ENCODE measurements around the gene ADAMTSL2.
"Not testable (repeated sequence)": the region's sequence is repeated elsewhere in the genome, so short reads cannot be mapped to it uniquely, and the experiment has no call there.

ADAMTSL2 gene

GRCh38 chr9:133558191-133559126 lies 24.0 kb downstream of the ADAMTSL2 start:
- DNase-seq (ENCODE audit: low spot score), result peak; percentile 77

GRCh38 chr9:133560311-133560710 lies 25.8 kb downstream of the ADAMTSL2 start:
- no peak for DNase-seq (ENCODE audit: low spot score)

DNA sequence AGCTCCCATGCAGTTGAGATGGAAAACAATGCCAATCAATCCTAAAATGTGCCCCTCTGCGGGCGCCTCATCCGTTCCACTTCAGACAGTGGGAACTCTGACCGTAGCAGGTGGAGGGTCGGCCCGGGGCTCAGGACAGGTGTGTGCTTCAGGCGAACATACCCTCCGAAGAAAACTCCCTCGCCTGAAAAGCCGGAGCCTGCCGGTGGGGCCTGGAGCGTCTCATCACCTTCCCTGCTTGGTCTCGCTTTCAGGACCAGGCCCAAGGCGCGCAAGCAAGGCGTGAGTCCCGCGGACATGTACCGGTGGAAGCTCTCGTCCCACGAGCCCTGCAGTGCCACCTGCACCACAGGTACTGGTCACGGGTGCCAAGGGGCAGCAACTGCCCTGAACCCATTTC lies 26.4 kb downstream of the ADAMTSL2 start:
- DNase-seq (ENCODE audit: low spot score), result no peak

GRCh38 chr9:133561976-133562554 lies 27.6 kb downstream of the ADAMTSL2 start:
- DNase-seq (ENCODE audit: low spot score), result no peak

DNA sequence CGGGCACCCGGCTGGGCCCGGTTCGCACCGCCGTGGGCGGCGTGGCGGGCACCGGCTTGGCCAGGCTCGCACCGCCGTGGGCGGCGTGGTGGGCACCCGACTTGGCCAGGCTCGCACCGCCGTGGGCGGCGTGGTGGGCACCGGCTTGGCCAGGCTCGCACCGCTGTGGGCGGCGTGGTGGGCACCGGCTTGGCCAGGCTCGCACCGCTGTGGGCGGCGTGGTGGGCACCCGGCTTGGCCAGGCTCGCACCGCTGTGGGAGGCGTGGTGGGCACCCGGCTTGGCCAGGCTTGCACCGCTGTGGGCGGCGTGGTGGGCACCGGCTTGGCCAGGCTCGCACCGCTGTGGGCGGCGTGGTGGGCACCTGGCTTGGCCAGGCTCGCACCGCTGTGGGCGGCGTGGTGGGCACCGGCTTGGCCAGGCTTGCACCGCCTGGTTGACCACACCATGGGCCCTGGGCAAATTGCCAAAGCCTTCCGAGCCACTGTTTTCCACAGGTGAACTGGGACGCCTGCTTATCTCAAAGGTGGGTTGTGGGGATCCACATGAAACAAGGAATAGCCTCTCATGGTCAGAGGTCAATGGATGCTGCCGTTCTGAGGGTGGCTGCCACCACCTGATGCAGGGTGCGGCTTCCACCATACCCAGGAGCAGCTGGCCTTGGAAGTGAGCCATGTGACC lies 28.2 kb downstream of the ADAMTSL2 start:
- no peak for DNase-seq (ENCODE audit: low spot score)

- peak; percentile 44 for DNase-seq (ENCODE audit: low spot score)
Observed at GRCh38 chr9:133563291-133563796, 28.8 kb downstream of the ADAMTSL2 start.

- not testable (repeated sequence) for DNase-seq (ENCODE audit: low spot score)
Observed at GRCh38 chr9:133563814-133564213, 29.3 kb downstream of the ADAMTSL2 start.

GRCh38 chr9:133564451-133565116 lies 30.1 kb downstream of the ADAMTSL2 start:
- no peak for DNase-seq (ENCODE audit: low spot score)

DNA sequence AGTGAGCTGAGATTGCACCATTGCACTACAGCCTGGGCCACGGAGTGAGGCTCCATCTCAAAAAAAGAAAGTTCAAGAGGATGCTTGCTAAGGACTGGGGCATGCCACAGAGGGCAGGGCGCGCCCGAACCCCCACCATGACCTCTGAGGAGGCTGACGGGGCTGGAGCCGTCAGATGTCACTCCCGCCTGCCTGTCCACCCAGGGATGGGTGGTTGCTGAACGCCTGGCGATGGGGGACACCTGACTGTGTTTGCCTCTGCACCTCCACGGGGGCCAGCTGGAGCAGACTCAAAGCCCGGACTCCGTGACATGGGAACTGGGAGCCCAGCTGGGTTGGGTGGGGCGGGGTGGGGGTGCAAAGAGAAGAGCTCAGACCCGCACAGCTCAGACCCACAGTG lies 31.9 kb downstream of the ADAMTSL2 start:
- no peak for DNase-seq (ENCODE audit: low spot score)

GRCh38 chr9:133566817-133567216 lies 32.3 kb downstream of the ADAMTSL2 start:
- no peak for DNase-seq (ENCODE audit: low spot score)

DNA sequence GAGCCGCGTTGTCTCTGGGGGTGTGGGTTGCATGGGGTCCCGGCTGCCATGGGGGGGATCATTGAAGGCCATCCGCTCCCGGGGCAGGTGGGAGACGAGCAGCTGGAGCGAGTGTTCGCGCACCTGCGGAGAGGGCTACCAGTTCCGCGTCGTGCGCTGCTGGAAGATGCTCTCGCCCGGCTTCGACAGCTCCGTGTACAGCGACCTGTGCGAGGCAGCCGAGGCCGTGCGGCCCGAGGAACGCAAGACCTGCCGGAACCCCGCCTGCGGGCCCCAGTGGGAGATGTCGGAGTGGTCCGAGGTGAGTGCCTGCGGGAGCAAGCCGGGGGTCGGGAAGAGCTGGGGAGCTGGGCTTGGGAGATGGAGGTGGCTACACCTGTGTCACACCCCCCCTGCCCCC lies 33.7 kb downstream of the ADAMTSL2 start:
- no peak for DNase-seq (ENCODE audit: low spot score)

GRCh38 chr9:133569121-133569785 lies 34.7 kb downstream of the ADAMTSL2 start:
- peak; percentile 38 for DNase-seq (ENCODE audit: low spot score)

DNA sequence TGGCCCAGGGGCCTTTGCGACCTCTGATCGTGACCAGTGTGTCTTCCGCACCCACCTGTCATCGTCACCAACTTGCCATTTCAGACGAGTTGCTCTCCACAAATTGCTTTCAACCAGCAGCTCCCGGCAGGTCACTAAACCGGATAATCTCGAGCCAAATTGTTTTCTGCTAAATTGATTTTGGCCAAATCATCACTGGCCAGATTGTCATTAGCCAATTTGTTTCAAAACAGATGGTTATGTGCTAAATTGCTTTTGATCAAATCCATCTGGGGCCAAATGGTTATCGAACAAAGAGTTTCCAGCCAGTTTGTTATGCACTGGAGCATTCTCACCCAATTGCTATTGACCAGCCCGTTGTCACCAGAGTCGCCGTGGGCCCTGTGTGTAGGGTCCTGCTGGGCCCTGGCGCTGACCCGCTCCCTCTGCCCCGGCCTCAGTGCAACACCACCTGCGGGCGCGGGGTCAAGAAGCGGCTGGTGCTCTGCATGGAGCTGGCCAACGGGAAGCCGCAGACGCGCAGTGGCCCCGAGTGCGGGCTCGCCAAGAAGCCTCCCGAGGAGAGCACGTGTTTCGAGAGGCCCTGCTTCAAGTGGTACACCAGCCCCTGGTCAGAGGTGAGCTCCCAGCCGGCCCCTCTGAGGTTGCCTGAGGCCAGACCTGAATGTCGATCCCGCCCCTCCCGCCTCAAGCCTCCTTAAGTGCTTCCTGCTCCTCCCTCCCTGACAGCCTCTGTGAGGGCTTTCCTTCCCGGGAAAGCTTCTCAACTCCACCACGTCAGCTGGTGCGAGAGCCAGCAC lies 35.6 kb downstream of the ADAMTSL2 start:
- DNase-seq (ENCODE audit: low spot score), result no peak

DNA sequence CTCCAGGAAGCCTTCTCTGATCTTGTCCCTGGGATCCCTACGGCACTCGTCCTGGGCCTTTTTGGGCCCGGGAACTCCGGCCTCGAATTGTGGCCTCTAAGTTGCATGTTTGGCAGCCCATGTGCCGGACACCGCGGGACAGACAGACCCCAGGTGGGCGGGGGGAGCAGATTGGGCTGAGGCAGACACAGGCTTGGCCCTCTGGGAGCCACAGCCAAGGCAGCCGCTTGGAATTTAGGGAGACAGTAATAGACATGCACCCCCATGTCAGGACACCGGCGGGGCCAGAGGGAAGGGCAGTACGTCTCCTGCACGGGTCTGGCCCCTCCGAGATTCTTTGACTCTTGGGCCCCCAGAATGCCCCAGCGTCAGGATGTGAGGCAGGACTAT lies 36.2 kb downstream of the ADAMTSL2 start:
- DNase-seq (ENCODE audit: low spot score), result no peak

GRCh38 chr9:133571391-133571890 lies 36.9 kb downstream of the ADAMTSL2 start:
- no peak for DNase-seq (ENCODE audit: low spot score)

DNA sequence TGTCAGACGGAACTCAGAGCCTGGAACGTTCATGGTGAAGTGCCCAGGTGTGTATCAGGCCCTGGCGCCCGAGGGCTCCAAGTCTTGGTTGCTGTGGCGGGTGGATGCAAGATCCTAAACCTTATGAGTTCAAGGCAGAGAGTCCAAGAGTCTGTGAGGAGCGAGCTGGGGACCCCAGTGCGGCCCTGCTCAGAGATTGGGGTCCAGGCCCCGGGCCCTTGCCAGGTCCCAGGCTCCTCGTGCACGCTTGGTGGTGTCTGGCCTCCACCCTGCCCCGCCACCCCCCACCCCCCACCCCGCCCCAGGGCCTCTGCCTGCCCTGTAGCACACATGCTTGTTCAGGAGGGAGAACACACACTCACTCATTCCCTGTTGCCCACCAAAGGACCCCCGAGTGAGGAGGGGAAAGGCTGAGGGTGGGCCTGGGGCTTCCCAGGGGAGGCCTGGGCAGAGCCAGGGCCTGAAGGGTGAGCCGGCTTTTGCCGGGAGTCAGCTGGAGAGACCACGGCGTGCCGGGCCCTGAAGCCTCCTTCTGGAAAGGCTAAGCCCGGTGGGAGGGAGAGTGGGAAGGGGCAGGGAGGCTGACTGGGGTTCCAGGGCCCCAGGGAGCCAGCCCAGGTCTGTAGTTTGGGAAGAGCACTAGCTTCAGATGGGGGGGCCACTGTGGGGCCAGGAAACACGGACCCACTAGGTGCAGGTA lies 37.5 kb downstream of the ADAMTSL2 start:
- DNase-seq (ENCODE audit: low spot score), result no peak

DNA sequence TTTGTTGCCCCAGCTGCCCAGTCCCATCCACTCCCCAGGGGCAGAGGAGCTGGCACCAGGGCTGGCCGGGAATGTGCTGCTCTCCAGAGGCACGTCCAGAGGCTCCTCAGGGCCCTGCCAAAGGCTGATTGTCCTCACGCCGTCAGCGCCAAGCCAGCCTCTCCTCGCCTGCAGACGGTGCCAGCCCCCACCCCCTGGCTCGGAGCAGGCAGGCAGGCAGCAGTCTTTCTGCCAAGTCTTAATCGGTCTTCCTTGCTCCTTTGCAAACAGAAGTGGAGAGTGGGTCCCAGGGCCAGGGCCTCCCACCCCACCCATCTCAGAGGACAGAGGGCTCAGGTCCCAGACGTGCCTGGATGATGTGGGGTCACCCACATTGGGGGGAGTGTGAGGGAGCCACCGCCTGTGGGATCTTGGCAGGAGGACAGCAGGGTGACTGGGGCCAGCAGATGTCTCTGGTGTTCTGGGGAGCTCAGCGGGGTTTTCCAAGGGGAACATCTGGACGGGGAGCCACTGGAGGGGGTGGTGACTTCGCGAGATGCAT lies 38.4 kb downstream of the ADAMTSL2 start:
- no peak for DNase-seq (ENCODE audit: low spot score)

- peak; percentile 45 for DNase-seq (ENCODE audit: low spot score)
Observed at GRCh38 chr9:133573791-133574515, 39.4 kb downstream of the ADAMTSL2 start.

DNA sequence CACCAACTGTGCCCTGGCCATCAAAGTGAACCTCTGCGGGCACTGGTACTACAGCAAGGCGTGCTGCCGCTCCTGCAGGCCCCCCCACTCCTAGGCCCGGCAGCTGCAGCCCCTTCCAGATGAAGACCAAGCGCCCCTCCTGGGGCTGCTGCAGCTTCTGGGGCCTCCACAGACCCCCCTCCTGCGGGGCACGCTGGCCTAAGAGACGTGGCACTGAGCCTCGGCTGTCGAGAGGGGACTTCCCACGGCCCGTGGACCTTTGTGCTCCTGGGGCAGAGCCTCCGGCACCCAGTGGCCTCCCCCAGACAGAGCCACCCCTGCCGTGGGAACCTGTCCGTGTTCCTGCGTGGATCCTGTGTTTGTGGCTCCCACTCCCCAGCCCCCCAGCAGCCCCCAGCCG lies 40.3 kb downstream of the ADAMTSL2 start:
- no peak for DNase-seq (ENCODE audit: low spot score)
